ENCODE measurements around the gene HAVCR2. TPM values are rescaled to one million over a fixed set of nuclear protein-coding genes. Genes with fewer than 3 reads are reported as not detected.

HAVCR2 gene
- total and polyA plus RNA-seq, 10 donors, result 7.8 to 37.8 (median 24.0) TPM

- Histone ChIP-seq H3K36me3 (no peaks in the 10 kb centered on the region), H3K27me3 (replicated peaks in 1 of 7) (no peaks in the 10 kb centered on the region), H3K9me3 (no peaks in the 10 kb centered on the region), H3K4me1 (no peaks in the 10 kb centered on the region), H3K27ac (no peak overlapping the region), H3K4me3 (no peak overlapping the region)
- 95 to 99% (median 97%) methylated on average over 3 of the region's 3 CpGs for WGBS, 5 donors
- intact Hi-C loops (cut with DNase I; ENCODE audit: low total_unique reads), result no loop called here
- DNase-seq, result no peak
- TF ChIP-seq POLR2A (IDR thresholded peaks at IDR 0.05), result no peak
- TF ChIP-seq CTCF (IDR thresholded peaks at IDR 0.05 in 8 of 11, conservative IDR thresholded peaks at IDR 0.05 in 3 of 11), result no peak
- TF ChIP-seq POLR2AphosphoS5 (IDR thresholded peaks at IDR 0.05), result no peak
Observed at GRCh38 chr5:157046041-157046440, 62.8 kb downstream of the HAVCR2 start.

- H3K4me3 ChIP-seq, result no peak overlapping the region
Observed at GRCh38 chr5:157045601-157046000, 63.2 kb downstream of the HAVCR2 start.

GRCh38 chr5:157038568-157039187 is 70.2 kb downstream of the HAVCR2 start:
- Histone ChIP-seq H3K9me3 (no peaks in the 10 kb centered on the region), H3K27ac (no peak overlapping the region), H3K4me1 (no peaks in the 10 kb centered on the region), H3K27me3 (replicated peaks in 1 of 7) (no peaks in the 10 kb centered on the region), H3K36me3 (no peaks in the 10 kb centered on the region), H3K4me3 (no peak overlapping the region)
- intact Hi-C loops (cut with DNase I; ENCODE audit: low total_unique reads), result no loop called here
- TF ChIP-seq POLR2A (IDR thresholded peaks at IDR 0.05), result no peak
- no peak for TF ChIP-seq POLR2AphosphoS5 (IDR thresholded peaks at IDR 0.05)
- TF ChIP-seq CTCF (IDR thresholded peaks at IDR 0.05 in 8 of 11, conservative IDR thresholded peaks at IDR 0.05 in 3 of 11), result no peak
- WGBS, 5 donors, result 64 to 77% (median 70%) methylated on average over 5 of the region's 5 CpGs
- DNase-seq, result no peak

More at GRCh38 chr5:157045601-157046000, 63.2 kb downstream of the HAVCR2 start:
- Histone ChIP-seq H3K36me3 (no peaks in the 10 kb centered on the region), H3K4me1 (no peaks in the 10 kb centered on the region), H3K9me3 (no peaks in the 10 kb centered on the region), H3K27me3 (replicated peaks in 1 of 7) (no peaks in the 10 kb centered on the region), H3K27ac (no peak overlapping the region)
- WGBS, 5 donors, result 59 to 83% (median 76%) methylated on average over 3 of the region's 3 CpGs
- TF ChIP-seq POLR2AphosphoS5 (IDR thresholded peaks at IDR 0.05) (no peak), POLR2A (IDR thresholded peaks at IDR 0.05) (no peak), CTCF (IDR thresholded peaks at IDR 0.05 in 8 of 11, conservative IDR thresholded peaks at IDR 0.05 in 3 of 11) (no peak)
- DNase-seq, result no peak
- intact Hi-C loops (cut with DNase I; ENCODE audit: low total_unique reads), result no loop called here

Other genes with a start within 250 kb of the HAVCR2 start
- gene TIMD4, start 145.8 kb downstream of the HAVCR2 start, total RNA-seq, result 10 to 100 TPM in 4 of 7 donors, 1 to 10 TPM in 3; 4.4 to 18.2 (median 12.6) TPM
- 10 to 100 TPM in 1 of 3 donors, 1 to 10 TPM in 2; 2.2 to 11.5 (median 3.4) TPM for gene TIMD4, start 145.8 kb downstream of the HAVCR2 start, polyA plus RNA-seq
- gene HAVCR1, start 49.9 kb downstream of the HAVCR2 start, total RNA-seq, result 1 to 10 TPM in 2 of 7 donors, under 1 TPM in 2, not detected in 3; 0.52 to 1.5 (median 1.0) TPM
- gene HAVCR1, start 49.9 kb downstream of the HAVCR2 start, polyA plus RNA-seq, result not detected
- 10 to 100 TPM in 6 of 7 donors, 1 to 10 TPM in 1; 9.5 to 15.9 (median 14.6) TPM for gene MED7, start 33.8 kb upstream of the HAVCR2 start, total RNA-seq
- gene MED7, start 33.8 kb upstream of the HAVCR2 start, polyA plus RNA-seq, result 10 to 100 TPM; 22.8 to 27.0 (median 23.5) TPM
- not detected for gene GARIN3, start 57.2 kb upstream of the HAVCR2 start, total RNA-seq
- not detected for gene GARIN3, start 57.2 kb upstream of the HAVCR2 start, polyA plus RNA-seq
- gene ITK, start 71.8 kb upstream of the HAVCR2 start, total RNA-seq, result 10 to 100 TPM; 34.1 to 81.1 (median 45.6) TPM
- 10 to 100 TPM in 1 of 3 donors, 1 to 10 TPM in 2; 5.6 to 12.1 (median 8.0) TPM for gene ITK, start 71.8 kb upstream of the HAVCR2 start, polyA plus RNA-seq
- gene CYFIP2, start 157.1 kb upstream of the HAVCR2 start, total RNA-seq, result 100 to 1,000 TPM; 123 to 232 (median 198) TPM
- gene CYFIP2, start 157.1 kb upstream of the HAVCR2 start, polyA plus RNA-seq, result 10 to 100 TPM; 74.8 to 83.4 (median 75.1) TPM